GM19372 (cell line): ENCODE data around the gene ARSB.

Experiments used
- ATAC-seq: cut with Tn5 transposase; IDR thresholded peaks from one replicate; pipeline ENCODE4 v1.9.1; 2021; ENCODE audit warnings: mild to moderate bottlenecking, low read depth, moderate library complexity; ENCODE audit not compliant: unreplicated experiment

ARSB gene

DNA sequence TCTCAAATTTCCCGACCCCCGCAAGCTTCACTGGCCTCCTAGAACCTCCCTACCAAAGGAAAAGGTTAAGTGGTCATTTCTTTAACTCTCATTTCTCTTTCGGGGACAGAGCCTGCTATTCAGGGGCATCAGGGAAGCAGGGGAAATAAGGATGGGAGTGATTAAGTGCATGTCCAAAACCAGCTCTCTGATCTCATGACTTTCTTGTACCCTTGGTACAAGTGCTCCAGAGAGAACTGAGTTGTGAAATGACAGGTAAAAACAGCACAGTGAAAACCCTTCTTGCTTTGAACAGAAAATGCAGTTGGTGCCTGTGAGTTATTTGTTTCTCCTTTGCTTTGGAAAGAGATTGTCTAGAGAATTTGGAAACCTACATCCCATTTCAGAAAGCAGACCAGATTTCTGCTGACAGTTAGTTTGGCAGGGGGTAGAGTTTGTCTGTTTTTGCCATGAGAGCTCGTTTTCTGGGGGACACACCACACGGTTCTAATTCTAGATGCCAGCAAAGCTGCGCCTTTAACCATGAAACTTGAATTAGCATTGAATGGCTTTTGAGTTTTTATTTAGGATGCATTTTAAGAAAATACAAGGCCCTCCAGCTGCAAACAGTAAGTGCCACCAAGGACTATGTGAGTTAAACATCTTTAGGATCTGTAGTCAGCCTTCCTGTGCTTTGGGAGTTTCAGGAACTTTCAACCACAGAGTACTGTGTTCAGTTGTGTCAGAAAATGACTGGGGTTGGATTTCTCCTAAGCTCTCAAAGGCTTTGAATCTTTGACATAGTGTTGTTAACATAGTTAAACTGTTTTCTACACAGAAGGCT, 174.8 kb downstream of the ARSB start:
- no peak for ATAC-seq

GRCh38 chr5:78809444-78809843, 175.7 kb downstream of the ARSB start:
- no peak for ATAC-seq

DNA sequence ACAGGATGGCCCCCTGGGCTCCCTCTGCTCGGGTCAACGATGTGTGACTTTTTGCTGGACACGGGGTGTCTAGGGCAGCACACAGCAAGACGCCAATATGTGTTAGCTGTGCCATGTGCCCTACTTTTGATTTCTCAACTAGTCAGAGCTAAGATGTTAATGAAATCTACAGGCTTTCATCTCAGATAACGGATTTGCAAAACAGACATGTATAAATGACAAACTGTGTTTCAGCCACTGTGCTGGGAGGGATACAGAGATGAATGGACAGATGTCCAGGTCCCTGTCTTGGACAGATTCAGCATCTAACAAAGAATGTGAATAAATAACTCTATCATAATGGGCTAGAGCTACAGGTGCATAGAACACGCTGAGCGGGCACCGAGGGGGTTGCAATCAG, 176.3 kb downstream of the ARSB start:
- ATAC-seq = no peak

GRCh38 chr5:78808380-78808779, 176.7 kb downstream of the ARSB start:
- ATAC-seq = no peak

DNA sequence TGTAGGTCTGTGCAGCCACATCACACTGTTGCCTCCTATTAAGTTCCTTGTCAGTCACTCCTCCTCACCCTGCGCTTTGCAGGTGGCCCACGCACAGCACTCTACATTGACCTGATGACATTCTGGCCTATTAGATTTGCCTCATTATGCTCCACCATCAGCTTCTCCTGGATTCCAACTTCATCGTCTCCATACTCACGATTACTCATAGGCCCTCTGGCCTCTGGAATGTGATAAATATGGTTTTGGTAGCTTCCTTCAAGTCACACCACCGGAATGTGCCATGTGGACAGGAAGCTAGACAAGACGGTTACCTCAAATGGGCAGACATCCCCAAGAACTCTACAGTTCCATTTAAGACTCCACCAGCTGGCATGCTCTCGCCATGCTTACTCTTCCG, 178.6 kb downstream of the ARSB start:
- ATAC-seq = no peak

DNA sequence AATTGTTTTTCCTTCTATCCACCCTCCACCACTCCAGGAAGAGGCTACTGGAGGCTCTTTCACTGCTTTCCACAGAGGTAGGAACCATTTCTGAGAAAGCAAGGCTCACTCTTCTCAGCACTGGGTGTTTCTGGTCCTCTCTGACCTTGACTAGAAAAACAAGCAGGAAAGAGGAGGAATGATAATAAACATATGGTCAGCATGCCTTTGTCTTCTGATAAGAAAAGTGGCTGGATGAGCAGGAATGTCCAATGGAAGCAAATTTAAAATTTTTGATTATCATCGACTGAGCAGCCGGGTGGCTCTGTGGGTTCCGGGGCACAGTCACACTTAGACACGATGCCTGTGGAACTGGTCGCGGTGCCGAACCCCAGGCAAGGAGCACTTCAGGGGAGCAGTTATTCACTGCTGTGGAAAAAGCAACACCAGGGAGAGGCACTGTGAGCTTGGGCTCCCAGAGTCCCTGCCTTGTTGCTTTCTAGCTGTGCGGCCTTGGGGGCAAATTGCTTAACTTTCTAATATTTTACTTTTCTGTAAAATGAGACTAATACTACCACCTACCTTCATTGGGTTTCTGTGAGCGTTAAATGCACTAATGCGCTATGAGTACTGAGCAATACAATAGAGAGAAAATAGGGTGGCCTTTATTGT, 179.5 kb downstream of the ARSB start:
- no peak for ATAC-seq

DNA sequence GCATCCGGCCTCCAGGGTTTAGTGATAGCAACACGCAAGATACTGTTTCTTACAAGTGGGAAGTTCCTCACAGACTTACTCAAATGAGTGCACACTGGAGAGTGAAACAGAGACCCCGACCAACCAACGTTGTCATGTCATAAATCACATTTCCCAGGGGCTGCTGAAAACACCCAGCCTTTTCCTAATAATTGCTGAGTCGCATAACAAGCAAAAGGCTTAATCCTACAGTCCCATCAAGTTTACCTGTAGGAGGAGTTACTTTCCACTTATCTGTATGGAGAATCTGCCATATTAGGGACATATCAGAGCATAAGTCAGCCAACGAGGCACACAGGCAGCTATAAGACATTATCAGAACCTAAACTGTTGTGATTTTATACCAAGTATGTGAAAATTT, 180.1 kb downstream of the ARSB start:
- no peak for ATAC-seq

- no peak for ATAC-seq
These were observed 181.2 kb downstream of the ARSB start for GRCh38 chr5:78803941-78804340.

DNA sequence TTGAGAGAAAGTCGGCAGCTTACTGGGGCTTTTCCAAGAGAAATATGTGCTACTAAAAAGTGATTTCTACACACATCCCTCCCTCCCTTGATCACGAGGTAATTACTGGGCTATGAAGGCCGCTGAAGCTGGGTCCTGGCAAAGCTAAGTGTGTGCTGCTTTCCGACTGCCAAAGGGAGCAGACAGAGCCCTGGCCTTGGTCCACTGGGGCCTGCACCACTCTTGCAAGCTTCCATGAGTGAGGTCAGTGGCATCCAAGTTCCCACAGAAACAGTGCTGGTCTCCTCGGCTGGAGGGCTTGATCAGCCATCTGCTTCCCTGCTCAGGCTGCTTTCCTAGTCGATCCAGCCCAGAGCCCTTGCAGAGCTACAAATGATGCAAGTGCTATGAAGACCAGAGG, 181.8 kb downstream of the ARSB start:
- ATAC-seq = no peak

- no peak for ATAC-seq
These were observed 183.7 kb downstream of the ARSB start for GRCh38 chr5:78801413-78801812.

DNA sequence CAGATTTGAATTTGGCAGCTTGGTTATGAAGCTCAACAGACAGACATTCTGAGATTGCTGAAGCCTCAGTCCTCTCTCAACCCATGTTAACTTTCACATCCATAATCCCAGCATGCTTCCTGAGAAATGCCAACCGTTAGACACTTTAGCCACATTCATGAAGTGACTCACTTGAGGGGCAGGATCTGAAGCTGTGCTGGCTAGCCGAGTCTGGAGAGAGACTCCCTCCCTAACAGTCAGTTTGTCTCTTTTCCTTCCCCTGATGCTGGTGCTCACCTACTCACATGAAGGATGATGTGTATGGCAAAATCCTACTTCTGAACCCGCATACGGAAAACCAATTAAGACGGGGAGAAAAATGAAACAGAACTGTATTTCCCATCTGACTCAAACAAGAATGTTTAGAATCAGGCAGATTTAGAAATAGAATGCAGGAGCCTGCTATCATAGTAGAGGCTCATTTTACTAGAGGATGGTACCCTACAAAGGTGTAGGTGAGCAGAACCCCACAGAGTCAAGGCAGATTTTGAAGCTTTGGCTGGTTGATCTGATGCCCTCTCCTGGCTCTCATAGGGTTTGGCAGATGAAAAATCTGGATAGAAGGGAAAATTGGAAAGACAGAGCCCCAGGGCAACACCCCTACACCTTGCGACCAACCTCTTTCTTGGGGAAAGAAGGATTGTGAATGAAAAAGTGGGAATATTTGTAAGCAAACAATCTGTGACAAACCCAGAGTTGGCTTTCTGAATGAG, 185.7 kb downstream of the ARSB start:
- ATAC-seq = no peak

GRCh38 chr5:78798673-78799029, 186.5 kb downstream of the ARSB start:
- no peak for ATAC-seq

GRCh38 chr5:78797936-78798672, 187.0 kb downstream of the ARSB start:
- no peak for ATAC-seq

- no peak for ATAC-seq
These were observed 189.4 kb downstream of the ARSB start for GRCh38 chr5:78795757-78796156.

- no peak for ATAC-seq
These were observed 190.4 kb downstream of the ARSB start for GRCh38 chr5:78794693-78795215.

DNA sequence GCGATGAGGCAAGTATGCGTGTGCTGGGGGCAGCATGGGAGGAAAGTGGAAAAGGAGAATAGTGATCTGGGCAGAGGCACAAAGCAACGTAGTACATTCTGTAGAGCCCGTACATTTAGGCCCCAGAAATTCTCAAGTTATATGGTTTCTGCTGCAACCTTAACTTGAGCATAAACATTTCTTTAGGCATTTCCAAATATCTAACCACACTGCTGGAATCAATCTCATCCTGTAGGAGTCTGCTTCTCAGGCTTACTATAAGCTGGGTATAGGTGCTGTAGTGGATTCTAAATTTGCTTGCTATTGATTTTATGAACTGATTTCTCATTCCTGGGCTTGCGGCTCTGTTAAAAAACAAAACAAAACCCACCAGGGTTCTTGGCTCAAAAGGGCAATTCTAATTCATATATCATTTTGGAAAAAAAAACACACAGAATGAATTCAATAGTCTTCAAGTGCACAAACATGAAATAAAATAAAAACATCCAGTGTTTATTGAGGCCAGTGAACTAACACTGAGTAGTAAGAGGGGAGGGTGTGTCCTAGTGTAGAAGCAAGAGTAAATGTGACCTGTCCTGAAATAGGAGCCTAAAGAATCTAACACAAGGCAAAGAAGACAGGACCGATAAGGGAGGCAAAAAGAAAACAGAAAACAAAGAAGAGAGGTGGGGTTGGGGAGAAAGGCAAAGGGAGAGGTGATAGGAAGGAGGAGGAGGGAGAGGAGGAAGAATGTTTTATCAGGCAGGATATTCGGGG, 191.0 kb downstream of the ARSB start:
- ATAC-seq = no peak

GRCh38 chr5:78792345-78793055, 192.6 kb downstream of the ARSB start:
- ATAC-seq = no peak

- ATAC-seq = no peak
These were observed 193.5 kb downstream of the ARSB start for GRCh38 chr5:78791501-78792100.

- ATAC-seq = no peak
These were observed 197.3 kb downstream of the ARSB start for GRCh38 chr5:78787783-78788182.
